Hematopoietic multipotent progenitor cell treated with erythropoietin and hydrocortisone succinate and interleukin-3 and kit ligand, for 17 days (in vitro differentiated cells): ENCODE results near the gene ARFGAP3.
"Not testable (repeated sequence)": the region's sequence is repeated elsewhere in the genome, so short reads cannot be mapped to it uniquely, and the experiment has no call there.

Experiments
- DNase-seq: peaks from one replicate; pipeline ENCODE4 v3.0.0-alpha.2; 2015; ENCODE audit warnings: low spot score

The ARFGAP3 gene

GRCh38 chr22:42794551-42795510 lies 62.2 kb downstream of the ARFGAP3 start:
- no peak for DNase-seq

GRCh38 chr22:42793848-42794405 lies 63.1 kb downstream of the ARFGAP3 start:
- DNase-seq: no peak

GRCh38 chr22:42792909-42793847 lies 63.9 kb downstream of the ARFGAP3 start:
- DNase-seq: no peak

GRCh38 chr22:42792453-42792908 lies 64.6 kb downstream of the ARFGAP3 start:
- no peak for DNase-seq

GRCh38 chr22:42791721-42792452 lies 65.2 kb downstream of the ARFGAP3 start:
- DNase-seq: no peak

- DNase-seq: no peak
Measured at GRCh38 chr22:42788466-42788865, 68.6 kb downstream of the ARFGAP3 start.

- DNase-seq: no peak
Measured at GRCh38 chr22:42788021-42788420, 69.1 kb downstream of the ARFGAP3 start.

GRCh38 chr22:42787357-42787736 lies 69.7 kb downstream of the ARFGAP3 start:
- no peak for DNase-seq

- no peak for DNase-seq
Measured at GRCh38 chr22:42786606-42787356, 70.3 kb downstream of the ARFGAP3 start.

GRCh38 chr22:42785706-42786499 lies 71.2 kb downstream of the ARFGAP3 start:
- no peak for DNase-seq

GRCh38 chr22:42782306-42782705 lies 74.8 kb downstream of the ARFGAP3 start:
- not testable (repeated sequence) for DNase-seq

GRCh38 chr22:42780070-42780540 lies 77.0 kb downstream of the ARFGAP3 start:
- peak; percentile 85 for DNase-seq

GRCh38 chr22:42777126-42777525 lies 79.9 kb downstream of the ARFGAP3 start:
- DNase-seq: no peak

- no peak for DNase-seq
Measured at GRCh38 chr22:42773167-42773566, 83.9 kb downstream of the ARFGAP3 start.

- no peak for DNase-seq
Measured at GRCh38 chr22:42772647-42773046, 84.4 kb downstream of the ARFGAP3 start.

GRCh38 chr22:42770941-42771647 lies 86.0 kb downstream of the ARFGAP3 start:
- no peak for DNase-seq

GRCh38 chr22:42770448-42770726 lies 86.7 kb downstream of the ARFGAP3 start:
- DNase-seq: no peak

GRCh38 chr22:42769574-42770447 lies 87.3 kb downstream of the ARFGAP3 start:
- DNase-seq: peak; percentile 12

- no peak for DNase-seq
Measured at GRCh38 chr22:42769238-42769573, 87.9 kb downstream of the ARFGAP3 start.
